ENCODE results near the gene HLF. TPM values are rescaled to one million over a fixed set of nuclear protein-coding genes. Genes with fewer than 3 reads are reported as not detected.

Gene HLF
- total and polyA plus RNA-seq, 4 donors, result 8.0 to 59.3 (median 24.6) TPM

GRCh38 chr17:55263569-55264277, 1.0 kb upstream of the HLF start:
- no peak for DNase-seq (ENCODE audit: low spot score)
- H3K9me3 ChIP-seq (ENCODE audit: control insufficient read depth in 4 of 4, low read length in 3 of 4), result no peaks in the 10 kb centered on the region
- TF ChIP-seq JUND (IDR thresholded peaks at IDR 0.05) (no peak), RAD21 (IDR thresholded peaks at IDR 0.05) (peak in 1 of 2 donors; percentile 9)
- H3K9ac ChIP-seq (ENCODE audit: low read depth in 1 of 2, low read length in 2 of 2), result peak overlapping the region; percentile 15 to 69
- WGBS, result 9% methylated on average over 31 of the region's 31 CpGs
- no peaks in the 10 kb centered on the region for H3K27me3 ChIP-seq (ENCODE audit: control insufficient read depth in 4 of 4, insufficient read depth in 4 of 4, low read length in 3 of 4)
- peak overlapping the region; percentile 11 to 60 (median 22) for H3K4me3 ChIP-seq (ENCODE audit: low read depth in 1 of 3, low read length in 3 of 3)
- peaks cover 2 to 27% (median 10%) of the 10 kb centered on the region in 4 donors for H3K4me1 ChIP-seq (ENCODE audit: control insufficient read depth in 4 of 4, insufficient read depth in 4 of 4, low read length in 3 of 4)
- no peaks in the 10 kb centered on the region for H3K36me3 ChIP-seq (ENCODE audit: control insufficient read depth in 4 of 4, insufficient read depth in 3 of 4, low read depth in 1 of 4, low read length in 3 of 4)
- H3K27ac ChIP-seq (ENCODE audit: low read depth in 1 of 2, low read length in 2 of 2), result no peak overlapping the region

GRCh38 chr17:55264278-55264644, 499 bp upstream of the HLF start:
- Histone ChIP-seq H3K27me3 (ENCODE audit: control insufficient read depth in 4 of 4, insufficient read depth in 4 of 4, low read length in 3 of 4) (no peaks in the 10 kb centered on the region), H3K4me3 (ENCODE audit: low read depth in 1 of 3, low read length in 3 of 3) (peak overlapping the region; percentile 11 to 60 (median 22)), H3K9ac (ENCODE audit: low read depth in 1 of 2, low read length in 2 of 2) (peak overlapping the region; percentile 15 to 69), H3K4me1 (ENCODE audit: control insufficient read depth in 4 of 4, insufficient read depth in 4 of 4, low read length in 3 of 4) (peaks cover 2 to 27% (median 10%) of the 10 kb centered on the region in 4 donors), H3K36me3 (ENCODE audit: control insufficient read depth in 4 of 4, insufficient read depth in 3 of 4, low read depth in 1 of 4, low read length in 3 of 4) (no peaks in the 10 kb centered on the region), H3K27ac (ENCODE audit: low read depth in 1 of 2, low read length in 2 of 2) (no peak overlapping the region), H3K9me3 (ENCODE audit: control insufficient read depth in 4 of 4, low read length in 3 of 4) (no peaks in the 10 kb centered on the region)
- TF ChIP-seq REST (IDR thresholded peaks at IDR 0.05) (no peak), FOXA1 (IDR thresholded peaks at IDR 0.05) (no peak), JUND (IDR thresholded peaks at IDR 0.05) (no peak), GABPA (IDR thresholded peaks at IDR 0.05 in 1 of 2, conservative IDR thresholded peaks at IDR 0.05 in 1 of 2) (no peak)
- TF ChIP-seq, protein P1, sequence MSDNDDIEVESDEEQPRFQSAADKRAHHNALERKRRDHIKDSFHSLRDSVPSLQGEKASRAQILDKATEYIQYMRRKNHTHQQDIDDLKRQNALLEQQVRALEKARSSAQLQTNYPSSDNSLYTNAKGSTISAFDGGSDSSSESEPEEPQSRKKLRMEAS (IDR thresholded peaks at IDR 0.05), result no peak
- TF ChIP-seq, protein P2, sequence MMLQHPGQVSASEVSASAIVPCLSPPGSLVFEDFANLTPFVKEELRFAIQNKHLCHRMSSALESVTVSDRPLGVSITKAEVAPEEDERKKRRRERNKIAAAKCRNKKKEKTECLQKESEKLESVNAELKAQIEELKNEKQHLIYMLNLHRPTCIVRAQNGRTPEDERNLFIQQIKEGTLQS (IDR thresholded peaks at IDR 0.05), result no peak
- TF ChIP-seq, protein P3, sequence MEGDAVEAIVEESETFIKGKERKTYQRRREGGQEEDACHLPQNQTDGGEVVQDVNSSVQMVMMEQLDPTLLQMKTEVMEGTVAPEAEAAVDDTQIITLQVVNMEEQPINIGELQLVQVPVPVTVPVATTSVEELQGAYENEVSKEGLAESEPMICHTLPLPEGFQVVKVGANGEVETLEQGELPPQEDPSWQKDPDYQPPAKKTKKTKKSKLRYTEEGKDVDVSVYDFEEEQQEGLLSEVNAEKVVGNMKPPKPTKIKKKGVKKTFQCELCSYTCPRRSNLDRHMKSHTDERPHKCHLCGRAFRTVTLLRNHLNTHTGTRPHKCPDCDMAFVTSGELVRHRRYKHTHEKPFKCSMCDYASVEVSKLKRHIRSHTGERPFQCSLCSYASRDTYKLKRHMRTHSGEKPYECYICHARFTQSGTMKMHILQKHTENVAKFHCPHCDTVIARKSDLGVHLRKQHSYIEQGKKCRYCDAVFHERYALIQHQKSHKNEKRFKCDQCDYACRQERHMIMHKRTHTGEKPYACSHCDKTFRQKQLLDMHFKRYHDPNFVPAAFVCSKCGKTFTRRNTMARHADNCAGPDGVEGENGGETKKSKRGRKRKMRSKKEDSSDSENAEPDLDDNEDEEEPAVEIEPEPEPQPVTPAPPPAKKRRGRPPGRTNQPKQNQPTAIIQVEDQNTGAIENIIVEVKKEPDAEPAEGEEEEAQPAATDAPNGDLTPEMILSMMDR (IDR thresholded peaks at IDR 0.05; ENCODE audit: low read depth, low read length, missing input control), result no peak
- DNase-seq (ENCODE audit: low spot score), result no peak
- WGBS, result 4% methylated on average over 13 of the region's 13 CpGs

- H3K4me1 ChIP-seq (ENCODE audit: control insufficient read depth in 4 of 4, insufficient read depth in 4 of 4, low read length in 3 of 4), result peaks cover 2 to 27% (median 11%) of the 10 kb centered on the region in 4 donors
- H3K27ac ChIP-seq (ENCODE audit: low read depth in 1 of 2, low read length in 2 of 2), result peak overlapping the region; percentile 67 to 85
- H3K36me3 ChIP-seq (ENCODE audit: control insufficient read depth in 4 of 4, insufficient read depth in 3 of 4, low read depth in 1 of 4, low read length in 3 of 4), result no peaks in the 10 kb centered on the region
- DNase-seq (ENCODE audit: low spot score), result peak; percentile 41
- H3K4me3 ChIP-seq (ENCODE audit: low read depth in 1 of 3, low read length in 3 of 3), result peak overlapping the region; percentile 60 to 78 (median 67)
- TF ChIP-seq JUND (IDR thresholded peaks at IDR 0.05), result no peak
- no peak for TF ChIP-seq RAD21 (IDR thresholded peaks at IDR 0.05)
- TF ChIP-seq FOXA2 (IDR thresholded peaks at IDR 0.05), result no peak
- no peak for TF ChIP-seq TAF1 (conservative IDR thresholded peaks at IDR 0.05)
- no peak for TF ChIP-seq EGR1 (IDR thresholded peaks at IDR 0.05; ENCODE audit: low read depth in 2 of 2)
- TF ChIP-seq HNF4A (conservative IDR thresholded peaks at IDR 0.05), result no peak
- TF ChIP-seq NR2F2 (IDR thresholded peaks at IDR 0.05), result no peak
- no peak for TF ChIP-seq FOXA1 (IDR thresholded peaks at IDR 0.05)
- TF ChIP-seq HNF4G (IDR thresholded peaks at IDR 0.05), result no peak
- TF ChIP-seq, protein P2 (IDR thresholded peaks at IDR 0.05), result no peak
- TF ChIP-seq REST (IDR thresholded peaks at IDR 0.05), result no peak
- TF ChIP-seq GABPA (IDR thresholded peaks at IDR 0.05 in 1 of 2, conservative IDR thresholded peaks at IDR 0.05 in 1 of 2), result no peak
- TF ChIP-seq RXRA (IDR thresholded peaks at IDR 0.05), result no peak
- 2% methylated on average over 52 of the region's 52 CpGs for WGBS
- peak overlapping the region; percentile 52 to 94 for H3K9ac ChIP-seq (ENCODE audit: low read depth in 1 of 2, low read length in 2 of 2)
- H3K9me3 ChIP-seq (ENCODE audit: control insufficient read depth in 4 of 4, low read length in 3 of 4), result no peaks in the 10 kb centered on the region
- no peaks in the 10 kb centered on the region for H3K27me3 ChIP-seq (ENCODE audit: control insufficient read depth in 4 of 4, insufficient read depth in 4 of 4, low read length in 3 of 4)
Measured at GRCh38 chr17:55265311-55266021, 706 bp downstream of the HLF start.

Data from liver (tissue), 9 donors.